ENCODE measurements around the gene PAQR4.
"Not testable (repeated sequence)": the region's sequence is repeated elsewhere in the genome, so short reads cannot be mapped to it uniquely, and the experiment has no call there.

Gene PAQR4

DNA sequence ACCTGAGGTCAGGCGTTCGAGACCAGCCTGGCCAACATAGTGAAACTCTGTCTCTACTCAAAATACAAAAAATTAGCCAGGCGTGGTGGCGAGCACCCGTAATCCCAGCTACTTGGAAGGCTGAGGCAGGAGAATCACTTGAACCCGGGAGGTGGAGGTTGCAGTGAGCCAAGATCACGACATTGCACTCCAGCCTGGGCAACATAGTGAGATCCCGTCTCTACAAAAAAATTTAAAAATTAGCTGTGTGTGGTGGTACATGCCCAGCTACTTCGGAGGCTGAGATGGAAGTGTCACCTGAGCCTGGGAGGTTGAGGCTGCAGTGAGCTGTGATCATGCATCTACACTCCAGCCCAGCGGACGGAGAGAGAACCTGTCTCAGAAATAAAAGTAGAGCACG, 25.4 kb upstream of the PAQR4 start:
- not testable (repeated sequence) for DNase-seq (ENCODE audit: low read depth in 1 of 2, low spot score in 1 of 2)

- no peak for DNase-seq (ENCODE audit: low read depth in 1 of 2, low spot score in 1 of 2)
These were observed 22.5 kb upstream of the PAQR4 start for GRCh38 chr16:2946649-2947048.

- DNase-seq (ENCODE audit: low read depth in 1 of 2, low spot score in 1 of 2) = no peak
These were observed 20.1 kb upstream of the PAQR4 start for GRCh38 chr16:2948807-2949704.

DNA sequence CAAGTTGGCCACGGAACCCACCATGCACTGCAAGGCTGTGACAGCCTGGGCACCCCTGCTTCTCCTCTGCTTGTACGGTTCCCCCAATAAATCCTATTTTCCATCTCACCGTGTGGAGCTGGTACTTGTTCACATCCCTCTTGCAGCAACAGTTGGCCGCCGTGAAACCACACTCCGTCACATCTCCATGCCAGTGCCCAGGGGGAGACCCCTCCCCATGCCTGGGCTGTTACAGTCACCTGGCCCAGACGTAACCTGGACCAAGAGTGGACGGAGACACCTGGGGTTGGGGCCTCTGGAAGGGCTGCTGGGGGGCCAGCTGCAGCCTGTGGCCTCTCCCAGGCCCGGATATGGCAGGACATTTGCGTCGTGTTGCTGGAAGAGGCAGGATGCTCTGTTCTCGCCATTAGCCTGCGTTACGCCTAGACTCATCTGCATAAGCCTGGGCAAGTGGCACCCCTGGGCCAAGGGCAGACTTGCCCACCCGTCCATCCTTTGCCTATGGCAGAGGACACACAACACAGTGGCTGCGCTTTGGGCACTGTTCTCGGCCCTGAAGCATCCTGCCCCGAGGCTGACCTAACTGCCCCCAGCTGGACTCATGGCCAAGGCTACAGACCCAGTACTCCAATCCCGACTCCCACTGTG, 19.3 kb upstream of the PAQR4 start:
- no peak for DNase-seq (ENCODE audit: low read depth in 1 of 2, low spot score in 1 of 2)

GRCh38 chr16:2950353-2950724, 18.8 kb upstream of the PAQR4 start:
- DNase-seq (ENCODE audit: low read depth in 1 of 2, low spot score in 1 of 2) = no peak

- DNase-seq (ENCODE audit: low read depth in 1 of 2, low spot score in 1 of 2) = no peak
These were observed 18.4 kb upstream of the PAQR4 start for GRCh38 chr16:2950773-2951172.

DNA sequence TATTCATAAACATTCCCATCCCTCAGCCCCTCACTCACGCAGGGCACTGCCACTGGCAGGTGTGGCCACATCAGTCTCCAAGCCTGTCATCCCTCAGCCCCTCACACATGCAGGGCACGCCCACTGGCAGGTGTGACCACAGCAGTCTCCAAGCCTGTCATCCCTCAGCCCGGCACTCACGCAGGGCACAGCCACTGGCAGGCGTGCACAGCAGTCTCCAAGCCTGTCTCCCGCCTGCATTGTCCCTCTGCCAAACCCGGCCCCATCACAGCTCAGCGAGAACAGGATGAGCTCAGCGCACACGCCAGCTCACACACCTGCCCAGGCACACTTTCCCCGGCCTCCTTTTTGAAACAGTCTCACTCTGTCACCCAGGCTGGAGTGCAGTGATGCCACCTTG, 16.5 kb upstream of the PAQR4 start:
- no peak for DNase-seq (ENCODE audit: low read depth in 1 of 2, low spot score in 1 of 2)

GRCh38 chr16:2953706-2954627, 15.2 kb upstream of the PAQR4 start:
- no peak for DNase-seq (ENCODE audit: low read depth in 1 of 2, low spot score in 1 of 2)

DNA sequence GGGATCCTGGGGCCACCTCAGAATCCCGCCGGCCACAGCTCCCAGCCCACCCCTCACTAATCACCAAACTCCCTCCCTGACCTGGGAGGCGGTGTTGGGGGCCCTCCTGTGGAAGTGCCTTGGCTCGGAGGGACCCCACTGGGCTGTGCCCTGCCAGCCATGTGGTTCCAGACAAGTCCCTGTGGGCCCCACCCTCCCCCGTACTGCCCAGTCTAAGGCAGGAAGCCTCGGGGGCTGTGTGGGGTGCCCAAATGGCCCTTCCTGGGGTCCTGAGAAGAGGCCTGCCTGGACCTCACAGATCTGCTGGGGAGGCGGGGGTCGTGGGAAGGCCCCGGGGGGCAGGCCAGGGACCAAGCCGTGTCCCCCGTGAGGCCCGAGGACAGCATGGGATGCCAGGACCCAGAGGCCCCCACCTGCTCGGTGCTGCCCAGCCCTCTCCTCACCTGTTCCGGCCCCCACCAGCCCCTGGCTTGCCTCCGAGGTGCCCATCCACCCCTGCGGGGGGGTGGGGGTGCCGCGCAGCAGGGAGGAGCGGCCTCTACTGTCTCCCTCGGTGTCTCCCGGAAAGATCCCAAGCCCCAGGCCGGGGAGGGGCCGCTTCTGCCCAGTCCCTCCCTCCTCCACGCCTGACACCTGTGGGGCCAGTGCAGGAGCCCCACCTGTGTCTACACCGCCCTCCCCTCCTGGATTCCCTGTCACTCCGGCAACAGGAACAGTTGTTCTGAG, 14.3 kb upstream of the PAQR4 start:
- DNase-seq (ENCODE audit: low read depth in 1 of 2, low spot score in 1 of 2) = no peak

- no peak for DNase-seq (ENCODE audit: low read depth in 1 of 2, low spot score in 1 of 2)
These were observed 13.7 kb upstream of the PAQR4 start for GRCh38 chr16:2955438-2955778.

- no peak for DNase-seq (ENCODE audit: low read depth in 1 of 2, low spot score in 1 of 2)
These were observed 13.2 kb upstream of the PAQR4 start for GRCh38 chr16:2955779-2956578.

DNA sequence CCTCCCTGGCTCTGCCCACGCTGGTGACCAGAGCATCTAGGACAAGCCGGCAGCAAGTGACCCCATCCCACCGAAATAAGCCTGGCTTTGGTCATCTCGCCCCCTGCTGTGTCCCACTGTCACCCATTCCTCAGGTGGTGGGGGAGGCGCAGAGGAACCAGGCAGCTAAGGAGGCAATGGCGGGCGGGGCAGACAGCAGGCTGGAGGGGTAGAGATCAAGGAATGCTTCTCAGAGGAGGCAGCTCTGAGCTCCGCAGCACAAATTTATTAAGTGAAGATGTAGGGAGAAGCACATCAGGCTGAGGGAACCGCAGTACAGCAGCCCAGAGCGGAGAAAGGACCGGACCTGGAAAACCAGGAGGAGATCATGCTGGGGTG, 12.6 kb upstream of the PAQR4 start:
- DNase-seq (ENCODE audit: low read depth in 1 of 2, low spot score in 1 of 2) = no peak

DNA sequence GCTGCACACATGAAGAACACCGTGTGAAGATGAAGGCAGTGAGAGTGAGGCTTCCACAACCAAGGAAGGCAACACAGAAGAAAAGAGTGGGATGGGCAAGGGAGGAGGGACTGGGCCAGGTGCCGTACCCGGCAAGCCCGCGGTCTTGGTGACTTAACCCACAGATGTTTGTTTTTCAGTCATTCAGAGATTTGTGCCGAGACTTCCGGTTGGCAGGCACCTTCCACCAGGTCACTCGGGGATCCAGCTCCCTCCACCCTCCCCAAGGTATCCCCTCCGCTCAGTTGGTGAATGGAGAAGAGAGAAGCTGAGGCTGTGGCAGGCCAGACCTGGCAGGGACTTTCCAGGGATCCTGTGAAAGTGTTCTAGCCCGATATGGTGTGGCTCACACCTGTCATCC, 9.9 kb upstream of the PAQR4 start:
- no peak for DNase-seq (ENCODE audit: low read depth in 1 of 2, low spot score in 1 of 2)

GRCh38 chr16:2960183-2961010, 8.8 kb upstream of the PAQR4 start:
- DNase-seq (ENCODE audit: low read depth in 1 of 2, low spot score in 1 of 2) = no peak

DNA sequence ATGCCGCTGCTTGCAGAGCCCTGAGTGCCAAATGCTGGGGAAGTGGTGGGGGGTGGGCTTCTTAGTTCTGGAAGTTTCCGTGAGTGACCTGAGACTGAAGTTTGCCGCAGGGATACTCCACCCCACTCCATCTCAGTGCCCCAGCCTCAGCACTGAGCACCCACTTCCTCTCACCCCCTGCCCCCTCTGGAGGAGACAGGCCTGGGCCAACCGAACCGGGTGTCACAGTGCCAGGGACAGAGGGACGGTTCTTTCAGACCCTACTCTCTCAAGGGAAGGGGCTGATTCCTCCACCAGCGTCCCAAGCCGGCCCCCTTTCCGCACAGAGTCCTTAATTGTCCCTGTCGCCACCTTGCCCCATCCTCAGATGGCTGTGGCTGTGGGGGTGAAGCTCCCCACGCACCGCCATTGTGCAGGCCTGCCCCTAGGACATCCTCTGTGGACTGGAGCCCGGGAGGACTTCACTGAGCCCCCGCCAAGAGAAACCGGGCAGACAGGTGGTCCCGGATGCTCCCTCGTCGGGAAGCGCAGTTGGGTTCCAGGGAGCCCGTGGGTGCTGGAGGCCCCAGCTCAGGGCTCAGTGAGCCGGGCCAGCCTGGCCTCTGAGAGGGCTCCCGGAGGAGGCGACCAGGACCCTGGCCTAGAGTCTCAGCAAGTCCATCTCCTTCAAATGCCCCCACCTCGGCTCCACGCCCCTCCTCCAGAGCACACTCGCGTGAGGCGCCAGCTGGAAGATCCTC, 6.6 kb upstream of the PAQR4 start:
- DNase-seq (ENCODE audit: low read depth in 1 of 2, low spot score in 1 of 2) = no peak

- no peak for DNase-seq (ENCODE audit: low read depth in 1 of 2, low spot score in 1 of 2)
These were observed 6.0 kb upstream of the PAQR4 start for GRCh38 chr16:2963074-2963722.

GRCh38 chr16:2963723-2964474, 5.2 kb upstream of the PAQR4 start, which contains the start of gene KREMEN2:
Gene KREMEN2 (plus strand): TSS chr16:2964275. CDS start chr16:2964521, 246 bp downstream.
- DNase-seq (ENCODE audit: low read depth in 1 of 2, low spot score in 1 of 2) = peak in 1 of 2 donors; percentile 10
